Measurements from ENCODE around the gene LAMTOR1.

The LAMTOR1 gene

DNA sequence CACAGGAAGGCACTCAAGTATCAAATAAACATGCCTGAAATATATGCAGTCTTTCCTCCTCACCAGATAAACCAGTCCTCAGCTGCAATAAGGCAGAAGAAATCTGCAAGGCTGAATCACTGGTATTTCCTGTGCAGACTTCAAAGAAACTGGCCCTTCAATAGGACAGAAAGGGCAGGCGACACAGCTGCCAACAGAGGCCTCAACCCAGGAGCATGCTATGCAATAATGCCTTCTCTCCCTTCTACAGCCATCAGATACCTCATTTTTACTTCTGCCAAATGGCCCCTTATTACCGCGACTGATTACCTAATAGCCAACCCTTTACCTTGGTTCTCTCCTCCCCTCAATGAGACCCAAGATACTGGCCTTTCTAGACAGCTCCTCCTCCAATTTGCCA is 30.7 kb downstream of the LAMTOR1 start:
- Histone ChIP-seq H3K27ac (replicated peaks; ENCODE audit: low read length) (no peak overlapping the region), H3K4me3 (ENCODE audit: low read length in 2 of 2) (no peak overlapping the region), H4K8ac (ENCODE audit: low read depth, low read length) (no peak overlapping the region), H3K9ac (ENCODE audit: low read depth, low read length, poor library complexity) (no peak overlapping the region), H2AK5ac (ENCODE audit: low read depth, low read length) (no peak overlapping the region), H3K4ac (ENCODE audit: low read length) (no peak overlapping the region), H2BK12ac (ENCODE audit: low read length) (no peak overlapping the region), H3K27me3 (ENCODE audit: control insufficient read depth in 3 of 3, insufficient read depth in 3 of 3, low read depth in 1 of 3, low read length in 3 of 3) (no peaks in the 10 kb centered on the region), H3K4me1 (ENCODE audit: control insufficient read depth in 2 of 2, insufficient read depth in 1 of 2, low read depth in 1 of 2, low read length in 2 of 2) (peaks cover 10 to 20% of the 10 kb centered on the region in 2 donors), H3K79me1 (ENCODE audit: low read depth, low read length) (peaks cover 11% of the 10 kb centered on the region), H3K9me3 (replicated peaks in 1 of 2; ENCODE audit: control insufficient read depth in 2 of 2, insufficient read depth in 1 of 2, low read depth in 1 of 2, low read length in 2 of 2) (no peaks in the 10 kb centered on the region), H2BK120ac (ENCODE audit: low read depth, low read length) (no peak overlapping the region), H3K18ac (ENCODE audit: low read length) (no peak overlapping the region), H2AFZ (ENCODE audit: low read length) (no peak overlapping the region), H3K36me3 (replicated peaks in 1 of 2; ENCODE audit: control insufficient read depth in 2 of 2, insufficient read depth in 2 of 2, low read length in 2 of 2) (peaks cover 4 to 50% of the 10 kb centered on the region in 2 donors), H3K23ac (ENCODE audit: low read depth, low read length, poor library complexity) (no peak overlapping the region), H2BK15ac (ENCODE audit: low read length) (no peak overlapping the region), H3K14ac (ENCODE audit: low read length) (no peak overlapping the region), H4K91ac (ENCODE audit: low read depth, low read length, poor library complexity) (no peak overlapping the region), H3K4me2 (ENCODE audit: insufficient read depth, low read length, poor library complexity, severe bottlenecking) (no peak overlapping the region), H2BK5ac (ENCODE audit: low read length) (no peak overlapping the region)
- WGBS, 2 donors (ENCODE audit: extremely low coverage in 2 of 2, insufficient read length in 2 of 2, insufficient replicate concordance in 1 of 2), result no CpG with 5 or more reads among the region's 3 CpGs
- DNase-seq (ENCODE audit: low spot score), result no peak

DNA sequence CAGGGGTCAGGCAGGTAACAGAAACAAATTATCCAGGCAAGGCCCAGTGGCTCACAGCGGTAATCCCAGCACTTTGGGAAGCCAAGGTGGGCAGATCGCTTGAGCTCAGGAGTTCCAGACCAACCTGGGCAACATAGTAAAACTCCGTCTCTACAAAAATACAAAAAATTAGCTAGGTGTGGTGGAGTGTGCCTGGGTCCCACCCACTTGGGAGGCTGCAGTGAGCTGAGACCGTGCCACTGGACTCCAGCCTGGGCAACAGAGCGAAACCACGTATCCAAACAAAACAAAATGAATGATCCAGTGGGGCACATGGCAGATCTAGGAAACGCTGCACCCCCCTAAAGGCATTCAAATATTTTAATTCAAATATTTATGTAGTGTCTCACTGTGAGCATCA is 32.6 kb downstream of the LAMTOR1 start:
- Histone ChIP-seq H2BK120ac (ENCODE audit: low read depth, low read length) (no peak overlapping the region), H3K23ac (ENCODE audit: low read depth, low read length, poor library complexity) (no peak overlapping the region), H3K4me2 (ENCODE audit: insufficient read depth, low read length, poor library complexity, severe bottlenecking) (no peak overlapping the region), H3K79me1 (ENCODE audit: low read depth, low read length) (peaks cover 11% of the 10 kb centered on the region), H3K9me3 (replicated peaks in 1 of 2; ENCODE audit: control insufficient read depth in 2 of 2, insufficient read depth in 1 of 2, low read depth in 1 of 2, low read length in 2 of 2) (no peaks in the 10 kb centered on the region), H3K27ac (replicated peaks; ENCODE audit: low read length) (no peak overlapping the region), H3K9ac (ENCODE audit: low read depth, low read length, poor library complexity) (no peak overlapping the region), H4K8ac (ENCODE audit: low read depth, low read length) (no peak overlapping the region), H2AK5ac (ENCODE audit: low read depth, low read length) (no peak overlapping the region), H2BK12ac (ENCODE audit: low read length) (no peak overlapping the region), H3K27me3 (ENCODE audit: control insufficient read depth in 3 of 3, insufficient read depth in 3 of 3, low read depth in 1 of 3, low read length in 3 of 3) (no peaks in the 10 kb centered on the region), H2AFZ (ENCODE audit: low read length) (no peak overlapping the region), H3K4ac (ENCODE audit: low read length) (no peak overlapping the region), H3K18ac (ENCODE audit: low read length) (no peak overlapping the region), H3K4me3 (ENCODE audit: low read length in 2 of 2) (no peak overlapping the region), H2BK15ac (ENCODE audit: low read length) (no peak overlapping the region), H2BK5ac (ENCODE audit: low read length) (no peak overlapping the region), H3K14ac (ENCODE audit: low read length) (no peak overlapping the region), H3K36me3 (replicated peaks in 1 of 2; ENCODE audit: control insufficient read depth in 2 of 2, insufficient read depth in 2 of 2, low read length in 2 of 2) (peaks cover 6 to 48% of the 10 kb centered on the region in 2 donors), H4K91ac (ENCODE audit: low read depth, low read length, poor library complexity) (no peak overlapping the region), H3K4me1 (ENCODE audit: control insufficient read depth in 2 of 2, insufficient read depth in 1 of 2, low read depth in 1 of 2, low read length in 2 of 2) (peaks cover 12 to 20% of the 10 kb centered on the region in 2 donors)
- DNase-seq (ENCODE audit: low spot score), result no peak
- no CpG with 5 or more reads among the region's 7 CpGs for WGBS, 2 donors (ENCODE audit: extremely low coverage in 2 of 2, insufficient read length in 2 of 2, insufficient replicate concordance in 1 of 2)

DNA sequence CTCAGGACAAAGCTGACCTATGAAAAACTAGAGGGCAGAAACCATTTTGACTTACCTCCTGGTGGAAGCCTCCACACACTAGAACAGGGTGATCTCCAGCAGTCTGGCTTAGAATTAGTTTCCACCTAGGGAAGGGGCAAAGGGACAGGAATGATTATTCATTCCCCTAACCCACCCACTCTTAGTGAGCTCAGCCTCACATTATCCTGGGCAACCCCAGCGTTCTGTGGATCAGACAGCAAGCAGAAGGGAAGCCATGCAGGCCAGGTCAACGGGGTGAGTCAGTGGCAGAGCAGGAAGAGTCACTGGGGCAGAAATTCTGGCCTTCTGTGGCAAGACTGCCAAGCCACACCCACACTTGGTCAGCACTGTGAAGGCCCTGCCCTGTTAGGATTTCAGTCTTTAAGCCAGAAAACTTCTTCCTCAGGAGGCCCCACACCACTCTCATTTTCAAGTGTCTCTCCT is 33.3 kb downstream of the LAMTOR1 start:
- H2BK5ac ChIP-seq (ENCODE audit: low read length), result no peak overlapping the region
- no peak overlapping the region for H3K23ac ChIP-seq (ENCODE audit: low read depth, low read length, poor library complexity)
- H3K9me3 ChIP-seq (replicated peaks in 1 of 2; ENCODE audit: control insufficient read depth in 2 of 2, insufficient read depth in 1 of 2, low read depth in 1 of 2, low read length in 2 of 2), result no peaks in the 10 kb centered on the region
- H3K18ac ChIP-seq (ENCODE audit: low read length), result no peak overlapping the region
- H3K36me3 ChIP-seq (replicated peaks in 1 of 2; ENCODE audit: control insufficient read depth in 2 of 2, insufficient read depth in 2 of 2, low read length in 2 of 2), result peaks cover 6 to 50% of the 10 kb centered on the region in 2 donors
- H3K27me3 ChIP-seq (ENCODE audit: control insufficient read depth in 3 of 3, insufficient read depth in 3 of 3, low read depth in 1 of 3, low read length in 3 of 3), result no peaks in the 10 kb centered on the region
- no peak overlapping the region for H3K4me2 ChIP-seq (ENCODE audit: insufficient read depth, low read length, poor library complexity, severe bottlenecking)
- no peak overlapping the region for H3K4ac ChIP-seq (ENCODE audit: low read length)
- no peak overlapping the region for H3K9ac ChIP-seq (ENCODE audit: low read depth, low read length, poor library complexity)
- no peak overlapping the region for H4K8ac ChIP-seq (ENCODE audit: low read depth, low read length)
- peaks cover 10% of the 10 kb centered on the region for H3K79me1 ChIP-seq (ENCODE audit: low read depth, low read length)
- H2BK15ac ChIP-seq (ENCODE audit: low read length), result no peak overlapping the region
- no peak overlapping the region for H3K27ac ChIP-seq (replicated peaks; ENCODE audit: low read length)
- H3K4me3 ChIP-seq (ENCODE audit: low read length in 2 of 2), result no peak overlapping the region
- no peak for DNase-seq (ENCODE audit: low spot score)
- H2AFZ ChIP-seq (ENCODE audit: low read length), result no peak overlapping the region
- H2BK12ac ChIP-seq (ENCODE audit: low read length), result no peak overlapping the region
- WGBS, 2 donors (ENCODE audit: extremely low coverage in 2 of 2, insufficient read length in 2 of 2, insufficient replicate concordance in 1 of 2), result no CpG with 5 or more reads among the region's 2 CpGs
- no peak overlapping the region for H3K14ac ChIP-seq (ENCODE audit: low read length)
- peaks cover 12 to 20% of the 10 kb centered on the region in 2 donors for H3K4me1 ChIP-seq (ENCODE audit: control insufficient read depth in 2 of 2, insufficient read depth in 1 of 2, low read depth in 1 of 2, low read length in 2 of 2)
- H2BK120ac ChIP-seq (ENCODE audit: low read depth, low read length), result no peak overlapping the region
- H2AK5ac ChIP-seq (ENCODE audit: low read depth, low read length), result no peak overlapping the region
- H4K91ac ChIP-seq (ENCODE audit: low read depth, low read length, poor library complexity), result no peak overlapping the region

DNA sequence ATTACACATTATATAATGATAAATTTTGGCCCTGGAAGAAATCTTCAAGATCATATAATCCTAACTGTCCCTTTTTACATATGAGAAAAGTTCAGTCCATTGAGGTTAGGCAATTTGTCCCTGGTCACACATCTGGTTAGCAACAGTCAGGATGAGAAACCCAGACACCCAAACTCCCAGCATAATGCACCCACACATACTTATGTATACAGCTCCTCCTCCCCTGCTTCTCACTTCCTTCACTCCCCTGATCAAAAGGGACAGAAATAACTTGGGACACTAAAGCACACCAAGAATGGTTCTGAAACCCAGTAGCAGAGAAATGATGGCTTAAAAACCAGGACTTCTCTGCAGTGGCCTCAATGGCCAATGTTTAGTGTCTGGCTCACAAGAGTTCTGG is 33.9 kb downstream of the LAMTOR1 start:
- H3K18ac ChIP-seq (ENCODE audit: low read length), result no peak overlapping the region

More for the DNA sequence above, 33.9 kb downstream of the LAMTOR1 start:
- Histone ChIP-seq H3K9me3 (replicated peaks in 1 of 2; ENCODE audit: control insufficient read depth in 2 of 2, insufficient read depth in 1 of 2, low read depth in 1 of 2, low read length in 2 of 2) (no peaks in the 10 kb centered on the region), H3K4me2 (ENCODE audit: insufficient read depth, low read length, poor library complexity, severe bottlenecking) (no peak overlapping the region), H4K8ac (ENCODE audit: low read depth, low read length) (no peak overlapping the region), H2AK5ac (ENCODE audit: low read depth, low read length) (no peak overlapping the region), H2AFZ (ENCODE audit: low read length) (no peak overlapping the region), H3K9ac (ENCODE audit: low read depth, low read length, poor library complexity) (no peak overlapping the region), H3K4me1 (ENCODE audit: control insufficient read depth in 2 of 2, insufficient read depth in 1 of 2, low read depth in 1 of 2, low read length in 2 of 2) (peaks cover 12 to 20% of the 10 kb centered on the region in 2 donors), H4K91ac (ENCODE audit: low read depth, low read length, poor library complexity) (no peak overlapping the region), H3K27me3 (ENCODE audit: control insufficient read depth in 3 of 3, insufficient read depth in 3 of 3, low read depth in 1 of 3, low read length in 3 of 3) (no peaks in the 10 kb centered on the region), H3K27ac (replicated peaks; ENCODE audit: low read length) (no peak overlapping the region), H3K4me3 (ENCODE audit: low read length in 2 of 2) (no peak overlapping the region), H3K4ac (ENCODE audit: low read length) (no peak overlapping the region), H3K23ac (ENCODE audit: low read depth, low read length, poor library complexity) (no peak overlapping the region), H2BK5ac (ENCODE audit: low read length) (no peak overlapping the region), H3K79me1 (ENCODE audit: low read depth, low read length) (peaks cover 10% of the 10 kb centered on the region), H2BK12ac (ENCODE audit: low read length) (no peak overlapping the region), H2BK120ac (ENCODE audit: low read depth, low read length) (no peak overlapping the region), H3K36me3 (replicated peaks in 1 of 2; ENCODE audit: control insufficient read depth in 2 of 2, insufficient read depth in 2 of 2, low read length in 2 of 2) (peaks cover 6 to 52% of the 10 kb centered on the region in 2 donors), H2BK15ac (ENCODE audit: low read length) (no peak overlapping the region), H3K14ac (ENCODE audit: low read length) (no peak overlapping the region)
- DNase-seq (ENCODE audit: low spot score), result no peak

Data from neuronal stem cell (in vitro differentiated cells).